GM18873 (cell line): ENCODE data around the gene GRIK4.

Source experiments
- ATAC-seq: cut with Tn5 transposase; IDR thresholded peaks from one replicate; pipeline ENCODE4 v1.9.1; 2021; ENCODE audit warnings: mild to moderate bottlenecking, moderate library complexity, moderate number of reproducible peaks; ENCODE audit not compliant: unreplicated experiment, low FRiP score

Gene GRIK4

GRCh38 chr11:120659076-120659475, 147.5 kb downstream of the GRIK4 start:
- no peak for ATAC-seq

DNA sequence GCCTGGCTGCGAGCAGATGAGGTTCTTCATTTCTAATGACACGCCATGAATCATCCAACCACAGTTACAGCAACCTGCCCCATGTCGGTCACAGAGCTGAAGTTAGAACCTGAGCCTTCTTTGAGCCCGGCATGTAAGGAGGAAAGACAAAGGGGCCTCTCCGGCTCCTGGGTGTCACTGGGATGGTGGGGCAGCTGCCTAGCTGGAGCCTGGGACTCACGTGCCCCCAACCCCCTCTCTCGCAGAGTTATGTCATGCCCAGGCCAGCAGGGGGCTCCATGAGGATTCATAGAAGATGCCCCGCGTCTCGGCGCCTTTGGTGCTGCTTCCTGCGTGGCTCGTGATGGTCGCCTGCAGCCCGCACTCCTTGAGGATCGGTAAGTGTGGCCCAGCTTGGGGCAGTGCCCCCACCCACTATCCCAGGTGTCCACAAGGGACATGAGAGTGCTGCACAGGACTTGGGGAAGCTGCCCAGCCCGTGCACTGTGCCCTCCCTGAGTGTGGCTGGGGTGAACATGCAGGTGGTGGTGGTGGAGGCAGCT, 148.5 kb downstream of the GRIK4 start:
- ATAC-seq, result no peak

- no peak for ATAC-seq
These were observed 150.6 kb downstream of the GRIK4 start for GRCh38 chr11:120662071-120662676.

DNA sequence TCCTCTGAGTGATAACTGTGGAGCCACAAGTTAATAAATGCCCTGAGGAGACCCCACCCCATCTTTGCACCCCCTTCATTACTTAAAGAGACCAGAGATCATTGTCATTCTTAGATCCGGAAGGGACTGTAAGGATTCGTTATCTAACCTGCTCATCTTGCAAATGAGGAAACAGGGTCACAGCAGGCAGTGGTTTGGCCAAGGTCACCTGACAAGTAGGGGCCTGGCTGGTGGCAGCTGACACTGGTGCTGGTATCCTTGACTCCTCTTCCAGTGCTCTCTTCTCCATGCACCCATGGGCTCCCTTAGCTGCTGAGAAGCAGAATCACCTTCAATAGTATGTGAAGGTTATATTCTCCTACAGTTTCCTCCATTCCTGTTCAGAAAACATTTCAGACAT, 151.6 kb downstream of the GRIK4 start:
- no peak for ATAC-seq

DNA sequence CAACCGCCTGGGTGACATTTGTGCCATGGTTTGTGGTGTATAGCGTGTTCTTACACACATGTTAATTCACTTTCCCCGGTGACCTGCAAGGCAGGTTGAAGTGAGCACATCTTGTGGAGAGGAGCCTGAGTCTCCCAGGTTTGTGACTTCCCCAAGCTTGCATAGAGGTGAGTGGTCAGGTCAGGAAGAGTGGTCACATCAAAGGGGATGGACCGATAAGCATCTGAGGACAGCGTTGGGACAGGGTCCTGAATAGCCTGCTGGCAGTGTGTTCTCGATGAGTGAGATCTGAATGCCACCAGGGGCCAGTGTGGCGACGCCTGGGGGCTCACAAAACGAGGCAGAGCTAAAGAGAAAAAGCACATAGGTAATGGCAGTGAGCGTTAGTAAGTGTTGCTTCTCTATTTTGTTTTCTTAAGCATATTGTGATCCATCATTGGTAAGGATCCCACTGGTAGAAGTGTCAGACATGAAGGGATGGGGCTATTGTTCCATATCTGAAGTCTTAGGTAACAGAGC, 154.6 kb downstream of the GRIK4 start:
- ATAC-seq, result no peak

DNA sequence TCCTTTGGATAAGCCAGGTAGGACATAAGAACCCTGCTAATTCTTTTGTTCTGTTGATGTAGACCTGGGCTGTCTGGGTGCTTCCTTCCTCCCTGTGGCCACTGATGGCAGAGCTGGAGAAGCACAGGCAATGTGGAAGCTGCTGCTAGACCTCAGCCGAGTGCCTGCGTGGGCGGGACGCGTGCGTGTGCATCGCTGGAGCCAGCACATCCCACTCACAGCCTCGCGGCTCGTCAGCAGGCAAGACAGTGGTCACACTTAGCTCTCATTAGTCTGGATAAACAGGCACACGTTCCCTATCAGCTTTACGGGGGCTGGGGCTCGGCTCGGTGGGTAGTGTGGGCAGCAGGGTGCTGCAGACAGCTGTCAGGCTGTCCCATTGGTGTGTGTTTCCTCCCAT, 155.7 kb downstream of the GRIK4 start:
- no peak for ATAC-seq

GRCh38 chr11:120667934-120668333, 156.4 kb downstream of the GRIK4 start:
- no peak for ATAC-seq

DNA sequence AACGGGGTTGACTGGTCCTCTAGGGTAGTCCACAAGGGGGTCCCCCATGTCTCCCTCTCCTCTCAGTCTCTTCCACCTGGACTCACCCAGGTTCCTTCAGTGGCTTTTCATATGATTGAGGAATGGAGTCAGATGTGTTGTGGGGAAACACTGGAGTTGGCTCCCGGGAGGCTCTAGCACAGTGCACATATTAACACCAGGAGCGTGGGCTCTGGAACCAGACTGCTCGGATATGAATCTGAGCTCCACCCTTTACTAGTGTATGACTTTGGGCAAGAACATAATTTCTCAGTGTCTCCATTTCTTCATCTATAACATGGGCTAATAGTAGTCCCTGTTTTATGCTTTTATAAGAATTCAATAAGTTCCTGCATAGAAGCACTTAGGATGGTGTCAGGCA, 157.0 kb downstream of the GRIK4 start:
- no peak for ATAC-seq

DNA sequence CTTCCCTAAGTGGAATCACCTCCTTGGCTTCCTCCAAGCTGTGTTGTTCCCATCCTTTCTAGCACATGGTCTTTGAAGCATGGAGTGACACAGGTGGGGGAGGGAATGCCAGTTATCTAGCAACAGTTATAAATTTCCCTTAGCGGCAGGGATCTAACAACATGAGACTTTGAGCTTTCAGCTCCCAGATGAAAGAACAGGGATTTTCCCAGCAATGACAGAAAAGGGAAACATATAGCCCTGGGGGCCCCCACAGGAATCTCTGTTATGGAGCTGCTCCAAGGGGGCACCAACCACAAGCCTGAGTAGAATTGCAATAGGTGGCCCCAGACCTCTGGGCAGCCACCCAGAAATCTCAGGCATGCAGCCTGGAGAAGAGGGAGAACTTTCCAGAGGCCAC, 163.0 kb downstream of the GRIK4 start:
- no peak for ATAC-seq

DNA sequence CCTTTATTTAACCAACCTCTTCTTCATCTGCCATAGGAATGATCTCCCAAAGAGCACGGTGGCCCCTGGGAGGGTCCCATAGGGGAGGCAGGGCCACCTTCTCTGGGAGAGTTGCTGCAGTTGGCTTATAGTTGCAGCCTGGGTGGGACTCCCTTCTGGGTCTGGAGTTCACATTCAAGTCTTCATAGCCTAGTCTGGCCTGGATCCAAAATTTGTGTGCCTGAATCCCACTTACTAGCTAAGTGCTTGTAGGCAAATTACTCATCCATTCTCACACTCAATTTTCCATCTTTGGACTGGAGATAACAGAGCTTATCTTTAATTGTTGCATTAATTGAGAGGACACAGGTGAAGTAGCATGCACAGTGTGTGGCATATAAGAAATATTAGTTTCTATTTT, 163.6 kb downstream of the GRIK4 start:
- no peak for ATAC-seq

DNA sequence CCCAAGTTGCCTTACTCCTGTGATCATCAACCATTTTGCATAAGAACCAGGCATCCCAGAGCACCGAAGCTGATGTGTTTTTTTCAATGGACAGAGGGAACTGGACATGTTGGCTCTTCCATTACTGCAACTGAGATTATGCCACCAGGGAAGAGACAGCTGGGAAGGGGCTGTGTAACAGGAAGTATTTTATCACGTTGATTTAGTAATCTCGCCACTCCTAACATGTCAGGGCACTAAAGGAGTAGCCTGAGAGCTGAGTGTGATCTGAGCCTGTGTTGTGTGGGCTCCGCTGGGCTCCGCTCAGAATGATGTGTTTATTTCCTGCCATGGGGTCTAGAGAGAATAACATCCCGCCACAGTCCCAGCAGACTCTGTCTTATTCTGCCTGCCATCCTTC, 165.4 kb downstream of the GRIK4 start:
- ATAC-seq, result no peak

DNA sequence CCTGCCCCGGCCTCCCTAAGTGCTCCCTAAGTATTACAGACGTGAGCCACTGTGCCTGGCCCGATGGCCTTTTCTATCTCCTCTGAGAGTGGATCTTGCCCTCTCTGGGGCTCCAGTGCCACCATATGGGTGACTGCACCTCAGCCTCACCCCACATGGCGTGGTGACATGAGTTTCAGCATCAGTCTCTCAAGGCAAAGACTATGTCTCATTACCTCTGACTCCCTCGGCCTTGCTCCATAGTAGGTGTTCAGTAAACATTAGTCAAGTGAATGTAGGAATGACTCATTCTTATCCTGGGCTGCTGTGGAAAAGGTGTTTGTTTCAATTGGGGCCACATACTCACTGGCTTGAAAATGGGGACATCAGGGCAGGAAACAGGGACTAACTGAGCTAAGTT, 168.8 kb downstream of the GRIK4 start:
- no peak for ATAC-seq

DNA sequence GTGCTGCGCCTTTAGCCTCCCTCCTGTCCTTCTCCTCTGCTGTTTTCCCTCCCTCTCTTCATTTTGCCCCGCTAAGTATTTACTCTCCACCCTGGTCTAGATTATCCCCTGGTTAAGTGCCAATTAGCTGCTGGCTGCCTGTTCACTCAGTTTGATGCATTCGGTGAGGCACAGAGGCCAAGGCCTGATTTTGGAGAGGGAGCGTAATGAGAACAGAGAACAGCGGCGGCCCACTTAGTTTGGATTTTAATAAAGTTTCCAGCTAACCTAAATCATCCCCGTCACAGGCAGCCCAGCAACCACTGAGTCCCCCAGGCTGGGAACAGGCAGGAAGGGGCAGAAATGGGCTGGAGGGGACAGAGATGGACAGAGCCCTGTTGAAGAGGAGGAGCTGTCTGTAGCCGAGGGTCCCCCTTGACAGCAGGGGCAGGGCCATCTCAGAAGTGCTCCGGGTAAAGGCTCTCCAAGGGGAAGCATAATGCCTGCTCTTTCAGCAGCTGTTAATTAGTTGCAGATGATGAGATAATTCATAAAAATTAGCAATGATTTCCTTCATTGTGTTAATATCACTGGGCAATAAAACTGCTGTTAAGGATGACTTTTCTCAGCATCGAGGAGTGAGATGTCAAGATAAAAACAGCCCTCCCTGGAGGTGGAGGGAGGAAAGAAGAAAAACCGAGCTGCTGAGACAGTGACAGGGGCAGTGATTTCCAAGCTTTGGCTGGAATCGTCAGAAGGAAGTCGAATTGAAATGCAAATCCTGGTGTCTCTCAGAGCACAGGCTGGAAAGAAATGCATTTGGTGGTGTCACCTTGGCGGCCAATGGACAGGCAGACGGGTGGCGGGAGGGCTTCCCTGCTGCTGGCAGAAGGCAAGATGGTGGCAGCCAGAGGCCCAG, 170.1 kb downstream of the GRIK4 start:
- no peak for ATAC-seq

GRCh38 chr11:120682332-120682649, 170.7 kb downstream of the GRIK4 start:
- ATAC-seq, result no peak

- no peak for ATAC-seq
These were observed 171.3 kb downstream of the GRIK4 start for GRCh38 chr11:120682866-120683265.

- ATAC-seq, result no peak
These were observed 175.0 kb downstream of the GRIK4 start for GRCh38 chr11:120686516-120686915.

GRCh38 chr11:120688163-120688562, 176.6 kb downstream of the GRIK4 start:
- ATAC-seq, result no peak

DNA sequence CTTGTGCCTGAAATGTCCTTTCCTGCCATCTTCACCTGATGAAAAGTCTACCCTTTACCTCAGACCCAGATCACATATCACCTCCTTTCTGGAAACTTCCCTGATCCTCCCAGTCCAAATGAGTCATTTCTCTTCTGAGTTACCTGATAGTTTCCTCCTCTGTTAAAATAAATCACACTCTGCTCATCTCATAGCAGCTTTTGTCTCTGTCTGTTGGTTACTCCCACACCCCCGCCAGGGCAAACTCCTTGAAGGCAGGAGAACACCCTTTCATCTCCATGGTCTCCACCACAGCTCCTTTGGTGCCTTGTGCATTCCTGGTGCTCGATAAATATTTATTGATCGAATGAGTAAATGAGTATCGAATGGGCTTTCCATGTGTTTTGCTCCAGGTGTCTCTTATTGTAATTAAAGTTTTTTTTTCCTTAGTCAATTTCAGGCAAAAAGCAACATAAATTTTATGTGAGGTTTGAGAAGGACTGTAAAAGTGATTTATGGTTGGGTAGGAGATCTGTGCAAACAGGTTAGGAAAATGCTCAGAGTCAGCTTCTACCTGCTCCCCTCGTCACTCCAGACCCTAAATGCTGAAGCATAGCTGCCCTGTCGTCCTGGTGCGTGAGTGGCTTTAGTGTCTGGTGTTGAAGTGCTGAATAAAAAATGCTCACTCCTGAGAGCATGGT, 178.2 kb downstream of the GRIK4 start:
- ATAC-seq, result no peak

- ATAC-seq, result no peak
These were observed 178.9 kb downstream of the GRIK4 start for GRCh38 chr11:120690406-120690805.

GRCh38 chr11:120694726-120695125, 183.2 kb downstream of the GRIK4 start:
- no peak for ATAC-seq

DNA sequence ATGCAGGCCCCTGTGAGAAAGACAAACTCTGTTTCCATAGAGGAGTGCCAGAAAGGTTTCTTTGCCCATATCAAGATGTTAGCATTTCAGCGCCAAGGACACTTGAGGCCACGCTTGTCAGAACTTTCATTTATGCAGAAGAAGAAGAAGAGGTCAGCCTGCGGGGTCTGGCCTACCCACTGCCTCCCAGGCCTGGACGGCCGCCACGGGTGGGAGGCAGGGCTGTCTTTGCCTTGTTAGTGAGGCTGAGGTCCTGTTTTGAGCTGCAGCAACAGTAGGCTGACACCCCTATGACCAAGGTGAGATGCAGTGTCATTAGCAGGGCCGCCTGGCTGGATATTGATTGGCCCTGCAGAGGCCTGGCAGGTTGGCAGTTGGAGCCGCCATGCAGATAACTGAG, 183.9 kb downstream of the GRIK4 start:
- no peak for ATAC-seq
